HepG2 (cell line): ENCODE measurements around the gene MRPS10. TPM values are rescaled to one million over a fixed set of nuclear protein-coding genes. Genes with fewer than 3 reads are reported as not detected.

ENCODE experiments used
- ATRX ChIP-seq: sonication (generic); formaldehyde crosslinking; IDR thresholded peaks from 2 replicates; pipeline ENCODE4 v1.4.0; 2020; ENCODE audit warnings: missing genetic modification reagents, borderline replicate concordance
- ELF1 ChIP-seq: sonication (generic); formaldehyde crosslinking; IDR thresholded peaks from 2 replicates; pipeline ENCODE4 v1.4.0; 2020; ENCODE audit warnings: missing genetic modification reagents
- FOSL2 ChIP-seq: sonication (generic); formaldehyde crosslinking; IDR thresholded peaks from 2 replicates; pipeline ENCODE4 v1.4.0; 2020; ENCODE audit warnings: missing genetic modification reagents
- FOXA1 ChIP-seq, 2 experiments: fragments of 450-650 bp in 1 of 2; sonication (generic) in 1 of 2; formaldehyde crosslinking in 1 of 2; IDR thresholded peaks; 2 replicates each; pipeline versions ENCODE4 v1.4.0 to v1.6.1; 2016 to 2020; ENCODE audit warnings: missing genetic modification reagents in 1 of 2
- HNRNPH1 ChIP-seq: fragments of 200-400 bp; formaldehyde crosslinking; optimal IDR thresholded peaks from 2 replicates; pipeline ENCODE3; 2017; ENCODE audit warnings: mild to moderate bottlenecking, low read depth, low read length
- MTERF4 ChIP-seq: sonication (generic); formaldehyde crosslinking; IDR thresholded peaks from 2 replicates; pipeline ENCODE4 v1.8.0; 2023; ENCODE audit warnings: mild to moderate bottlenecking, missing genetic modification reagents
- NCOA2 ChIP-seq: sonication (generic); formaldehyde crosslinking; IDR thresholded peaks from 2 replicates; pipeline ENCODE4 v1.8.0; 2022; ENCODE audit warnings: inconsistent platforms
- NR2F2 ChIP-seq: IDR thresholded peaks from 2 replicates; pipeline ENCODE4 v1.6.1; 2012; ENCODE audit warnings: low read depth, inconsistent platforms, borderline replicate concordance
- POLR2AphosphoS2 ChIP-seq: IDR thresholded peaks from 2 replicates; pipeline ENCODE4 v1.6.1; 2011; ENCODE audit warnings: low read depth, low read length, improper control_type of control experiment
- POLR2AphosphoS5 ChIP-seq: IDR thresholded peaks from 2 replicates; pipeline ENCODE4 v1.6.1; 2012; ENCODE audit warnings: low read depth, low read length
- SKIL ChIP-seq: sonication (generic); formaldehyde crosslinking; IDR thresholded peaks from 2 replicates; pipeline ENCODE4 v1.8.0; 2022; ENCODE audit warnings: missing genetic modification reagents, mild to moderate bottlenecking, moderate library complexity, borderline replicate concordance
- SP5 ChIP-seq: IDR thresholded peaks from 2 replicates; pipeline ENCODE4 v1.6.1; 2016; ENCODE audit warnings: low read depth, borderline replicate concordance
- TCF7 ChIP-seq: sonication (generic); IDR thresholded peaks from 2 replicates; pipeline ENCODE4 v1.6.1; 2016; ENCODE audit warnings: antibody characterized with exemption, low read depth
- THRA ChIP-seq: sonication (generic); formaldehyde crosslinking; IDR thresholded peaks from 2 replicates; pipeline ENCODE4 v1.4.0; 2020; ENCODE audit warnings: missing genetic modification reagents, borderline replicate concordance
- THYN1 ChIP-seq: sonication (generic); formaldehyde crosslinking; IDR thresholded peaks from 2 replicates; pipeline ENCODE4 v1.8.1; 2023; ENCODE audit warnings: low read depth, mild to moderate bottlenecking, moderate library complexity, missing genetic modification reagents, borderline replicate concordance
- XRCC5 ChIP-seq: fragments of 200-400 bp; formaldehyde crosslinking; optimal IDR thresholded peaks from 2 replicates; pipeline ENCODE3; 2017; ENCODE audit warnings: mild to moderate bottlenecking, low read length
- ZBTB20 ChIP-seq: sonication (generic); formaldehyde crosslinking; IDR thresholded peaks from 2 replicates; pipeline ENCODE4 v1.8.1; 2023; ENCODE audit warnings: missing genetic modification reagents, low read depth, mild to moderate bottlenecking, borderline replicate concordance
- ZBTB3 ChIP-seq: sonication (generic); formaldehyde crosslinking; IDR thresholded peaks from 2 replicates; pipeline ENCODE4 v1.4.0; 2020; ENCODE audit warnings: low read depth, mild to moderate bottlenecking, moderate library complexity, missing genetic modification reagents, borderline replicate concordance
- ZNF124 ChIP-seq: sonication (generic); formaldehyde crosslinking; IDR thresholded peaks from 2 replicates; pipeline ENCODE4 v1.4.0; 2020; ENCODE audit warnings: missing genetic modification reagents
- ZNF17 ChIP-seq: sonication (generic); formaldehyde crosslinking; IDR thresholded peaks from 2 replicates; pipeline ENCODE4 v1.5.0; 2020; ENCODE audit warnings: mild to moderate bottlenecking, missing genetic modification reagents
- ZNF224 ChIP-seq: sonication (generic); formaldehyde crosslinking; IDR thresholded peaks from 2 replicates; pipeline ENCODE4 v1.5.0; 2020; ENCODE audit warnings: mild to moderate bottlenecking, missing genetic modification reagents
- ZNF251 ChIP-seq: sonication (generic); formaldehyde crosslinking; IDR thresholded peaks from 2 replicates; pipeline ENCODE4 v1.9.0; 2021; ENCODE audit warnings: mild to moderate bottlenecking, missing genetic modification reagents
- ZNF432 ChIP-seq: sonication (generic); formaldehyde crosslinking; IDR thresholded peaks from 2 replicates; pipeline ENCODE4 v1.5.0; 2020; ENCODE audit warnings: missing genetic modification reagents, mild to moderate bottlenecking, borderline replicate concordance
- ZXDC ChIP-seq: sonication (generic); formaldehyde crosslinking; IDR thresholded peaks from 2 replicates; pipeline ENCODE4 v1.5.0; 2020; ENCODE audit warnings: mild to moderate bottlenecking, missing genetic modification reagents
- polyA plus RNA-seq, 8 experiments: library from polyadenylated mRNA; depleted of rRNA in 3 of 8; stranded (reverse) in 7 of 8; unstranded in 1 of 8; fragments of >200 nt; fragmentation: Illumina TruSeq in 4 of 8; extraction: Trizol in 4 of 8; gene quantifications; 2 replicates each; pipeline versions ENCODE4 v1.2.1 to v1.2.3, GENCODE V29; 2011 to 2016; ENCODE audit warnings: low read depth in 4 of 8, missing spikeins in 1 of 8, mixed read lengths in 1 of 8; ENCODE audit not compliant: insufficient read depth in 1 of 8
- total RNA-seq, 5 experiments: library from RNA; depleted of rRNA; stranded (reverse); fragments of >200 nt; fragmentation: Illumina TruSeq; extraction: Trizol; gene quantifications; 2 replicates each; pipeline ENCODE4 v1.2.3, GENCODE V29; 2016; ENCODE audit warnings: low read depth in 1 of 5

The MRPS10 gene
- total and polyA plus RNA-seq, 2 of the 13 experiments (the other 11 are each of a cell fraction or from before 2014, with no cell fraction given), result 31.7 to 54.6 TPM

GRCh38 chr6:42166444-42167141, 51.1 kb downstream of the MRPS10 start (continued):
- peak; percentile 7; the same call in 1 of the 2 replicates for TF ChIP-seq SP5
- no peak for TF ChIP-seq SKIL (CRISPR knock-in tag)
- TF ChIP-seq NCOA2 (CRISPR knock-in tag), result peak; percentile 32; the same call in 1 of the 2 replicates
- no peak for TF ChIP-seq HNRNPH1
- no peak for TF ChIP-seq ZBTB3 (CRISPR knock-in tag)
- no peak for TF ChIP-seq FOXA1 (IDR thresholded peaks at IDR 0.05)
- no peak for TF ChIP-seq FOXA1 (CRISPR knock-in tag; IDR thresholded peaks at IDR 0.05)
- peak; percentile 55; the same call in 1 of the 2 replicates for TF ChIP-seq ELF1 (CRISPR knock-in tag)
- TF ChIP-seq XRCC5, result peak; percentile 56
- TF ChIP-seq ZNF224 (CRISPR knock-in tag), result no peak
- TF ChIP-seq MTERF4 (CRISPR knock-in tag), result no peak
- no peak for TF ChIP-seq NR2F2
- TF ChIP-seq FOSL2 (CRISPR knock-in tag), result peak; percentile 13
- TF ChIP-seq ZNF124 (CRISPR knock-in tag), result no peak
- 0 out of 2 replicates have a peak, but pooled peaks have one; percentile 50 for TF ChIP-seq THRA (CRISPR knock-in tag)
- no peak for TF ChIP-seq TCF7
- no peak for TF ChIP-seq ZXDC (CRISPR knock-in tag)
- TF ChIP-seq ZNF432 (CRISPR knock-in tag), result no peak
- no peak for TF ChIP-seq ATRX (CRISPR knock-in tag)
- TF ChIP-seq POLR2AphosphoS2, result no peak
- no peak for TF ChIP-seq ZNF251
- no peak for TF ChIP-seq POLR2AphosphoS5
- TF ChIP-seq THYN1, result no peak
- TF ChIP-seq ZNF17 (CRISPR knock-in tag), result no peak
- TF ChIP-seq ZBTB20 (CRISPR knock-in tag), result no peak
